PC-9 (cell line): ENCODE data around the gene ARHGAP42. TPM values are rescaled to one million over a fixed set of nuclear protein-coding genes. Genes with fewer than 3 reads are reported as not detected.

Experiments used
- BruUV-seq: library from RNA; stranded (reverse); fragments of 400-500 nt; replicated peaks from 2 replicates; lab custom pipeline; 2021; lab: Mats Ljungman, UMichigan
- CTCF ChIA-PET: fragments of 300-600 bp; sonication (Branson Sonifier 250); formaldehyde crosslinking; loops from one replicate; lab custom pipeline; 2022; ENCODE audit warnings: antibody characterized with exemption; lab: Charles Lee
- POLR2A ChIA-PET: fragments of 300-600 bp; sonication (Branson Sonifier 250); formaldehyde crosslinking; loops from one replicate; lab custom pipeline; 2022; ENCODE audit warnings: antibody characterized with exemption; ENCODE audit not compliant: unreplicated experiment; lab: Charles Lee
- DNase-seq, 2 experiments: peaks; one replicate each; pipeline versions ENCODE4 v3.0.0 to v3.0.0-alpha.2; 2015 to 2022; ENCODE audit warnings: mixed read lengths in 1 of 2
- H2AFZ ChIP-seq: fragments of 200-600 bp; sonication (generic); 2 replicates; pipeline ENCODE4 v1.8.1; 2017; ENCODE audit warnings: antibody characterized with exemption
- H3F3A ChIP-seq: fragments of 200-600 bp; sonication (generic); 2 replicates; pipeline ENCODE4 v1.8.1; 2017; ENCODE audit warnings: antibody characterized with exemption, mild to moderate bottlenecking, low read depth; ENCODE audit not compliant: insufficient read depth
- H3K27ac ChIP-seq: fragments of 200-600 bp; sonication (generic); 2 replicates; pipeline ENCODE4 v1.6.1; 2016; ENCODE audit warnings: mixed run types
- H3K27me3 ChIP-seq: fragments of 200-600 bp; sonication (generic); 2 replicates; pipeline ENCODE4 v1.6.1; 2016; ENCODE audit warnings: low read depth, mixed run types; ENCODE audit not compliant: insufficient read depth
- H3K36me3 ChIP-seq: fragments of 200-600 bp; sonication (generic); 2 replicates; pipeline ENCODE4 v1.6.1; 2016; ENCODE audit warnings: low read depth, mixed run types
- H3K4me1 ChIP-seq: fragments of 200-600 bp; sonication (generic); replicated peaks from 2 replicates; pipeline ENCODE4 v1.6.1; 2016; ENCODE audit warnings: mixed run types; ENCODE audit not compliant: insufficient read depth
- H3K4me2 ChIP-seq: fragments of 200-600 bp; sonication (generic); 2 replicates; pipeline ENCODE4 v1.6.1; 2017; ENCODE audit warnings: mixed run types
- H3K4me3 ChIP-seq: fragments of 200-600 bp; sonication (generic); 2 replicates; pipeline ENCODE4 v1.6.1; 2016; ENCODE audit warnings: mixed run types
- H3K79me2 ChIP-seq: fragments of 200-600 bp; sonication (generic); 2 replicates; pipeline ENCODE4 v1.6.1; 2017; ENCODE audit warnings: low read depth, mixed run types
- H3K9me2 ChIP-seq: fragments of 200-600 bp; sonication (generic); 2 replicates; pipeline ENCODE4 v1.8.1; 2017; ENCODE audit warnings: mild to moderate bottlenecking; ENCODE audit not compliant: insufficient read depth
- H3K9me3 ChIP-seq: fragments of 200-600 bp; sonication (generic); 2 replicates; pipeline ENCODE4 v1.8.1; 2016; ENCODE audit warnings: low read depth; ENCODE audit not compliant: insufficient read depth
- H4K20me1 ChIP-seq: fragments of 200-600 bp; sonication (generic); 2 replicates; pipeline ENCODE4 v1.8.1; 2017; ENCODE audit not compliant: insufficient read depth
- CTCF ChIP-seq: fragments of 200-600 bp; sonication (generic); conservative IDR thresholded peaks from 2 replicates; pipeline ENCODE4 v1.6.1; 2017; ENCODE audit warnings: mixed run types, antibody characterized with exemption, mild to moderate bottlenecking, moderate library complexity
- EZH2 ChIP-seq: fragments of 200-600 bp; sonication (generic); IDR thresholded peaks from 2 replicates; pipeline ENCODE4 v1.8.0; 2017; ENCODE audit warnings: antibody characterized with exemption, low read depth
- intact Hi-C: fragments of 100-400 bp; cut with micrococcal nuclease; formaldehyde crosslinking; loops from one replicate; pipeline ENCODE4 v1.10.0; 2022; ENCODE audit not compliant: unreplicated experiment
- total RNA-seq: library from RNA; stranded (reverse); gene quantifications from 2 replicates; pipeline ENCODE4 v1.2.3, GENCODE V29; 2021

ARHGAP42 gene
- total RNA-seq, 1 experiment from 2014 or later = 12.8 TPM

- no peak overlapping the region for H3K4me3 ChIP-seq
- CTCF ChIA-PET = no interaction called here
Measured at GRCh38 chr11:100875521-100875869, 188.4 kb downstream of the ARHGAP42 start.

GRCh38 chr11:100876815-100877520, 189.9 kb downstream of the ARHGAP42 start:
- Histone ChIP-seq H3K27ac (peak overlapping the region; percentile 40), H2AFZ (no peak overlapping the region), H3K79me2 (no peaks in the 10 kb centered on the region), H3K4me1 (peaks cover 14% of the 10 kb centered on the region), H3F3A (no peaks in the 10 kb centered on the region), H3K27me3 (no peaks in the 10 kb centered on the region), H4K20me1 (no peaks in the 10 kb centered on the region), H3K9me2 (no peaks in the 10 kb centered on the region), H3K9me3 (no peaks in the 10 kb centered on the region), H3K4me2 (0 out of 2 replicates have a peak overlapping the region, but pooled peaks have one; percentile 3), H3K36me3 (no peaks in the 10 kb centered on the region), H3K4me3 (no peak overlapping the region)
- ChIA-PET CTCF (no interaction called here), POLR2A (interaction anchor here (0.6 to 0.8 kb wide), 4 partner anchors 330 to 1750 kb away, joined by 3 to 4 read pairs (median 4); no protein-coding TSS in a partner anchor)
- TF ChIP-seq CTCF = no peak
- no peak for TF ChIP-seq EZH2
- DNase-seq = peak in 1 of 2 experiments; percentile 73
- no TSS peak for BruUV-seq
- intact Hi-C loops = no loop called here

More at GRCh38 chr11:100875521-100875869, 188.4 kb downstream of the ARHGAP42 start:
- no peaks in the 10 kb centered on the region for H4K20me1 ChIP-seq
- BruUV-seq = no TSS peak
- H3K4me1 ChIP-seq = peaks cover 14% of the 10 kb centered on the region
- no peaks in the 10 kb centered on the region for H3K36me3 ChIP-seq
- intact Hi-C loops = no loop called here
- no peak overlapping the region for H3K4me2 ChIP-seq
- no peaks in the 10 kb centered on the region for H3K27me3 ChIP-seq
- DNase-seq = no peak
- H3K9me3 ChIP-seq = no peaks in the 10 kb centered on the region
- H3K9me2 ChIP-seq = no peaks in the 10 kb centered on the region
- H3F3A ChIP-seq = no peaks in the 10 kb centered on the region
- TF ChIP-seq EZH2 = no peak
- no peak for TF ChIP-seq CTCF
- H3K27ac ChIP-seq = no peak overlapping the region
- no peaks in the 10 kb centered on the region for H3K79me2 ChIP-seq
- POLR2A ChIA-PET = no interaction called here
- H2AFZ ChIP-seq = no peak overlapping the region

- Histone ChIP-seq H3K9me3 (no peaks in the 10 kb centered on the region), H2AFZ (no peak overlapping the region), H4K20me1 (no peaks in the 10 kb centered on the region), H3K79me2 (no peaks in the 10 kb centered on the region), H3K36me3 (no peaks in the 10 kb centered on the region), H3K4me2 (no peak overlapping the region), H3K27me3 (no peaks in the 10 kb centered on the region), H3F3A (no peaks in the 10 kb centered on the region), H3K27ac (no peak overlapping the region), H3K4me3 (no peak overlapping the region), H3K9me2 (no peaks in the 10 kb centered on the region), H3K4me1 (peaks cover 14% of the 10 kb centered on the region)
- intact Hi-C loops = no loop called here
- DNase-seq = no peak
- POLR2A ChIA-PET = no interaction called here
- CTCF ChIA-PET = no interaction called here
- no TSS peak for BruUV-seq
- TF ChIP-seq EZH2 (no peak), CTCF (no peak)
Measured at GRCh38 chr11:100878474-100878873, 191.4 kb downstream of the ARHGAP42 start.
